Activated CD8-positive, alpha-beta memory T cell treated with anti-CD3 and anti-CD28 coated beads for 4 hours (primary cell): ENCODE measurements around the gene SAMD4A.
"Not testable (repeated sequence)": the region's sequence is repeated elsewhere in the genome, so short reads cannot be mapped to it uniquely, and the experiment has no call there.

Experiments used
- DNase-seq, 2 donors: peaks; one replicate each; pipeline ENCODE4 v3.0.0-alpha.2; 2020; ENCODE audit warnings: low read depth in 2 of 2

The SAMD4A gene

GRCh38 chr14:54798465-54799124 is 231.7 kb downstream of the SAMD4A start:
- no peak for DNase-seq

DNA sequence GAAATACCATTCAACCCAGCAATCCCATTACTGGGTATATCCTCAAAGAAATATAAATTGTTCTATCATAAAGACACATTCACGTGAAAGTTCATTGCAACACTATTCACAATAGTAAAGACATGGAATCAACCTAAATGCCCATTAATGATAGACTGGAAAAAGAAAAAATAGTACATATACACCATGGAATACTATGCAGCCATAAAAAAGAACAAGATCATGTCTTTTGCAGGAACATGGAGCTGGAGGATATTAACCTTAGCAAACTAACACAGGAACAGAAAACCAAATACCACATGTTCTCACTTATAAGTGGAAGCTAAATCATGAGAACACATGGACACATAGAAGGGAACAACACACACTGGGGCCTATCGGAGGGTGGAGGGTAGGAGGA is 234.6 kb downstream of the SAMD4A start:
- DNase-seq, result not testable (repeated sequence)

DNA sequence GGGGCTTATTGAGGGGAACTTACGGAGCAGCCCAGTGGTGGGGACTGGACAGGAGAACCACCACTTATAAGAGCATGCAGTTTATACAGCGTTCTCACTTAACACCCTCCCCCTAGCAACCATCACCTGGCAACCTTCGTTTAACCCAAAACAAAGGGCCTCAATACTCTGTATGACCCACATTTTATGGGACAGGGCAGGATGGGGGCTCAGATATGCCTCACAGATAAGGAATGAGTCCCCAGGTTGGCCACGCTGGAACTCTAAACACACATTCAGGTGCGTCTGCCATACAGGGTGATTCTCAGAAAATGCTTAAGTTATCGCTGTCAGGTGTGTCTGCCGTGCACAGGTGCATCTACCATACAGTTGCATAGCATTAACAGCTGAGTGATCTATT is 236.5 kb downstream of the SAMD4A start:
- no peak for DNase-seq

DNA sequence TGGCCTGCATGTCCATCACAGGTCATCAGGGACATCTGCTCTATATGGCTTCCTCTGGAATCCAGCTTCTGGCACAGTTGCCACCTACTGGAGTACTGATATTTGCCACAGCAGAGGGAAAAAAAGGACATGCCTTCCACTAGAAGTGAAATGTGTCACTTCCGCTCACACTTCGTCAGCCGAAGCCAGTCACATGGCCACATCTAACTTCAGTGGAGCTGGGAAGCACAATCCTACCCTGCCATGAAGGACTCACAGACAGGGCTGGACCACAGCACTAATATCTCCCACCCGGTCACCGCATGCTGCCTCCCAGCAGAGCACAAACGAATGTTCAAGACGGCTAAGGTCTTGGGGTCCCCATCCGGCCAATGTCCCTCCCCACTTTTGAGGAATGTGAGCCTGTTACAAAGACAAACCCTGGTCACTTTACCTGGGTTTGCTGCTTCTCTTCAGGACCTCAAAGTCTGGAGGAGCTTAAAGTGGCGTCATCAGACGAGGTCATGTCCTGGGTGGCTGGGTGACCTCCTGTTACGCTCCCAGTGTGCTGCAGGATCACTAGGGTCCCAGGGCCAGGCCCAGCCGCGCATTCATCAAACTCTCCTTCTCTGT is 237.1 kb downstream of the SAMD4A start:
- no peak for DNase-seq

DNA sequence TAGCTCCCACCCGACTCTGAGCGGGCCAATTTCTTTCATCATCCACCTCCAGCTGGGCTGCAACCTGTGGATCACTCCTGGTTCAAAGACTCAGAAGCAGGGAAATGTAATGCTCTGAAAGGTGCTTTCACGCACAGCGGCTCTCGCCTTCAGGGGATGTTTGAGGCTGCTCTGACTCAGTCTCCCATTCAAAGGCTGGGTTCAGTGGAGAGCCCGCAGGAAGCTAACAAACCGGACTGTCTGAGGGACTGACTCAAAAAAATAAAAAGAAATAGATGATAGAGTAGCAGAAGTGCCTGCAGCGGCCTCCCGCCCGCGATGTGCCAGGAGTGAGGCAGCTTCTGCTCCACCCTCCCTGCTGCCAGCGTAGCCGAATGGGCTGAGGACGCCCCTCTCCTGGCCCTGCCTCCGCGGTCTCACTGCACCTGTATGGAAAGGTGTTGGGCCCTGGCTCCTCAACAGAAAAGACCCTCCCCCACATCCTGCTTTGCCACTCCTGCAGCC is 237.7 kb downstream of the SAMD4A start:
- DNase-seq, result no peak

DNA sequence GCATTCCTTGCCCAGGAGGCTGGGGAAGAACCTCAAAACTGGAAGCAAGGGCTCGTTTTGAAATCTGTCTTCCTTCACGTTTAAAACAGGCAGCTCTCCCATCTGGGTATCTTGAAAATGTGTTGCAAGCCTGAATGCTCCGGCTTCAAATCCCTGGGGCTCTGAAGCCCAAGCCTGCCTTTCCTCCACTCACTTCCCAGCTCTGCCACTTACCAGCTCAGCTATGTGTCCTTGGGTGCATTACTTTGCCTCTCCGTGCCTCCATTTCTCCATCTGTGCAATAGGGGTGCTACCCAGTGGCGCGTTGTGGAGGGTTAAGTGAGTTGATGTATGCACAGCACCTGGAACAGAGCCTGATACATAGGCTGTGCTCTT is 238.1 kb downstream of the SAMD4A start:
- DNase-seq, result no peak

DNA sequence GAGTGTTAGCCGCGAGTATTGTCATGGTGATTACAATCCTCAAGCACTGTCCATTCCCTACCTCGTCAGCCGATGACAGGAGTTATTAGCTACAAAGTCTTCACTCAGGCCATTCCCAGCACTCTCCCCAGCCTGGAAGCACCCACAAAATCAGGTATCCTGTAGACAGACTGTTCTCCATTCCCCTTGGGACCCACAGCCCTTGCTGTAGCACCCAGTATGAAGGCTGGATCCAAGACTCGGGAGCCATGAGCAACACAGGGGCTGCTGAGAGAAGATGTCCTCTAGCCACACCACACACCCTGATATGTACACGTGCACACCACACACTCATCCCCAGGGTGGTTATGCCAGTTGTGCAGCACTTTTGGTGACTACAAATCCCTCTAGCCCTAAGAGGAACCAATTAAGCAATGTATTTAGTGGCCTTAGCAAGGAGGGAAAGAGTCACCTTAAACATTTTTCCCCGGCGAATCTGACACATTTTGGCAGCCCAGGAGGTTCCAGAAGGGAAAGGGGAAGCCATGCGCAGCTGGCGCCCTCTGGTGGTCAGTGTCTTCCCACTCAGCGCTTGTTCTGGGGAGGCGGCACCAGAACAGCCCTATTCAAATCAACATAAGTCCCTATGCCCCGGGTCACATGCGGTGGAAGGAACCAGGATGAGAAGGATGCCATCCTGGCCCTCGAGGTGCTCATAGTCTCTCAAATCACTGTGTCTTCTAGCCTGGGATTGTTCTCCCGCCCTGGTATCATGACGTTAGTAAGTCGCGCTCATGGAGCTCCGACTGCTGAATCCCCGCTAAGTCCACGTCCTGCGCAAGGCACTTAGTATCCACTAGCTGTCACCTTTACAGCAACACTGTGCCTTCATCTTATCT is 238.8 kb downstream of the SAMD4A start:
- peak; percentile 34 to 49 for DNase-seq

DNA sequence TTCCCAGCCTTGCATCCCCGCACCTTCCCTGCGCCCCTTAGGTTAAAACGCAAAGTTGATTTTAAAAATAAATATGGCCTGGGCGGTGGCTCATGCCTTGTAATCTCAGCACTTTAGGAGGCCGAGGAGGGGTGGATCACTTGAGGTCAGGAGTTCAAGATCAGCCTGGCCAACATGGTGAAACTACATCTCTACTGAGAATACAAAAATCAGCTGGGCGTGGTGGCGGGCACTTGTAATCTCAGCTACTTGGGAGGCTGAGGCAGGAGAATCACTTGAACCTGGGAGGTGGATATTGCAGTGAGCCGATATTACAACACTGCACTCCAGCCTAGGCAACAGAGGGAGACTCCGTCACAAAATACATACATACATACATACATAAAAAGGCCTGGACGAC is 239.7 kb downstream of the SAMD4A start:
- no peak for DNase-seq

DNA sequence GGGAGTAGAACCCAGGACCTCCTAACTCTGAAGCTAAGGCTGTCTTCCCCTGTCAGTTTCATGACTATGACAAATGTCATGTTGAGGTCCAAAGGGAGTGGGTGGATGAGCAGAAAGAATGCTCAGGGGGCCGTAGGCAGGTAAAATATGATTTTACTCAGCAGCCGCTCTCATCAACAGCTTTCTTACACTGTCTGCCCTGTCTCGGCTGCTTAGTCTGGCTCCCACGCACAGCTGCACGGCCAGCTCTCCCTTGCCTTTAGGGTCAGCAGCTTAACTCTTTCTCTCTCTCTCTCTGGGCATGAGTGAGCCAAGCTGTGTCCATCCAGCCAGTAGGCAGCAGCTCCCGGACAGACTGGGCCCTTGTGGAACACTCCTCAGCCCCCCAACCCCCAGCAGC is 240.5 kb downstream of the SAMD4A start:
- DNase-seq, result no peak

DNA sequence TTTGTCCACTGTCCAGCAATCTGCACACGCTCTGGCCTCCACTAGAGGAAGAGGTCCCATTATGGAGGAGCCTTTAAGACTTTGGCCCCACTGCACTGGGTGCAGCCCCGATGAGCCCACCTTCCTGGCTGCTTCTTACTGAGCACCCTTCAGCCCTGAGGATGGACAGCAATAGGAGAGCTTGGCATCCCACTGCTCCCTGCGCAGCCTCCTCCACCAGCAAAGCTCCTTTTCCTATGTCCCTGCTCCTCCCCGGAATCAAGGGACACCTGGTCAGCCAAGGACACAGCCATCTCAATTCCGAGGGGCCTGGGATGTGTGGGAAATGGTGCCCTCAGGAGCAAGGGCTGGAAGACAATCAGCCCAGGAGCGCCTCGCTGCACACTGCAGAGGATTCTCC is 241.0 kb downstream of the SAMD4A start:
- no peak for DNase-seq

GRCh38 chr14:54808326-54809161 is 241.6 kb downstream of the SAMD4A start:
- DNase-seq, result no peak

DNA sequence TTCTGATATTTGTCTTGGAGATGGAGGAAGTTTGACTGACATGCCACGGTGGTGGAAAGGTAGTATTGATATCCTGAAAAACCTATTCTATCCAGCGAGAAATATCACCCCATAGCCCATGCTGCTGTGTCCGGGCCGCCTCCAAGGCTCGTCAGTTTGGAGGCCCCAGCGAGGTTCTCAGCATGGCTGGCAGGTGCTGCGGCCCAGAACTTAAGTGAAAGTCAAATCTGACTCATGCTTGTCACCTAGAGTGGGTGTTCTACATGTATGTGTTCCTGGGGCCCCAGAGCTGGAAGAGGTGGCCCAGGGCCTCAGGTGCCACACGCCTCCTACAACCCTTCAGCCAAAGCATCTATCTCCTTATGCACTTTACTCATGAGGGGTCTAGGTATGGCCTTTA is 242.8 kb downstream of the SAMD4A start:
- DNase-seq, result no peak

- DNase-seq, result no peak
These were observed 245.7 kb downstream of the SAMD4A start for GRCh38 chr14:54812617-54813016.

GRCh38 chr14:54813081-54813480 is 246.2 kb downstream of the SAMD4A start:
- no peak for DNase-seq

DNA sequence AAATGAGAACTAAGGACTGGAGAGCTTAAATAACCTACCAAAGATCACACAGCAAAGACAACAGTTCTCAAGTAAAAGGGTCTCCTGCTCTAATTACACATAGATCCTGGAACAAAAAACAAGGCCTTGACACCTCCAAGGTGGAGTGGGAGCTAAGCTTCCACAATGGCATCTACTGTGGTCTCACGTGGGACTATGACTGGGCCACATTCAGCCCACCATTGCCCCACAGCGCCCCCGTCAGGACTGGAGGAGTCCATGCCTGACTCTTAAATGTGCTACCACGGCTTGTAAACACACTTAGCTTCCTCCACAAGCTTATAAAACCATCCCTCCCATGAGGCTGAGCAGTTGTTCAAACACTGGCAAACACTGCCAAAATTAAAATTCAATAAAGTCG is 247.1 kb downstream of the SAMD4A start:
- no peak for DNase-seq

GRCh38 chr14:54815016-54815415 is 248.1 kb downstream of the SAMD4A start:
- DNase-seq, result no peak

- DNase-seq, result no peak
These were observed 248.6 kb downstream of the SAMD4A start for GRCh38 chr14:54815515-54815914.

GRCh38 chr14:54816450-54816849 is 249.5 kb downstream of the SAMD4A start:
- DNase-seq, result no peak

- DNase-seq, result no peak
These were observed 250.6 kb downstream of the SAMD4A start for GRCh38 chr14:54817506-54817905.

GRCh38 chr14:54818201-54819133 is 251.5 kb downstream of the SAMD4A start:
- DNase-seq, result no peak

DNA sequence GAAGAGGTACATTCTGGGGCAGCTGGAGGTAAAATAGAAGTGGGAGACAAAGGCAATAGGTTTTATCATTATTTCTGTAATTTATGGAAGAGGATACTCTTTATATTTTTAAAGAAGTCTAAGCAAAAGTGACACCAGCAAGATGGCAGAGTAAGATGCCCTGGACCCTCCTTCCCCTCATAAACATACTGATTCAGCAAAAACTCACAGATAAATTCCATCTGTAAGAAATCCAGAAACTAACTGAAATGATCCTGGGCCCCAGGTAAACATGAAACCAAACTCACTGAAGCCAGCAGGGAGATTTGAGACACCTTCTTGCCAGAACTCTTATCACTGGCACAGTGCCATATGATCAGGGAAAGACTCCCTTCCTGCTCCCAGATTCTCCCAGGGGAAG is 255.8 kb downstream of the SAMD4A start:
- no peak for DNase-seq
